Activated CD8-positive, alpha-beta memory T cell treated with anti-CD3 and anti-CD28 coated beads, Interleukin-2, amount 50 U/mL, for 1 hour (primary cell): ENCODE results near the gene PLSCR1.

Experiments used
- DNase-seq: peaks from one replicate; pipeline ENCODE4 v3.0.0-alpha.2; 2020; ENCODE audit errors: extremely low read depth

PLSCR1 gene

GRCh38 chr3:146473726-146474125 is 70.7 kb downstream of the PLSCR1 start:
- DNase-seq, result no peak

GRCh38 chr3:146472611-146473010 is 71.8 kb downstream of the PLSCR1 start:
- DNase-seq, result no peak

- DNase-seq, result no peak
Observed at GRCh38 chr3:146471012-146471411, 73.4 kb downstream of the PLSCR1 start.

- DNase-seq, result no peak
Observed at GRCh38 chr3:146470425-146470990, 73.9 kb downstream of the PLSCR1 start.

- DNase-seq, result peak; percentile 38
Observed at GRCh38 chr3:146469150-146470017, 75.0 kb downstream of the PLSCR1 start, which contains the start of gene PLSCR2. Gene PLSCR2 (minus strand): TSS chr3:146469561. CDS start chr3:146459904, 9,657 bp downstream.

GRCh38 chr3:146468671-146469149 is 75.7 kb downstream of the PLSCR1 start:
- DNase-seq, result no peak

GRCh38 chr3:146468234-146468633 is 76.2 kb downstream of the PLSCR1 start:
- no peak for DNase-seq

GRCh38 chr3:146466604-146467003 is 77.8 kb downstream of the PLSCR1 start:
- no peak for DNase-seq

- DNase-seq, result no peak
Observed at GRCh38 chr3:146465693-146466465, 78.5 kb downstream of the PLSCR1 start.
